T-helper 2 cell treated with Interferon-gamma antibody and Interleukin-4, amounts not matched to agents 5 μg/mL and 100 μg/mL, for 36 hours (primary cell): ENCODE results near the gene ADAMTS2.

ENCODE experiments used
- DNase-seq: peaks from one replicate; pipeline ENCODE4 v3.0.0; 2021; ENCODE audit warnings: low spot score
- H3K27ac Mint-ChIP-seq: one replicate; pipeline ENCODE4 v1.8.0; 2021; ENCODE audit warnings: mild to moderate bottlenecking, mixed read lengths
- H3K27me3 Mint-ChIP-seq: one replicate; pipeline ENCODE4 v1.8.0; 2021; ENCODE audit warnings: low read depth, mixed read lengths
- H3K36me3 Mint-ChIP-seq: one replicate; pipeline ENCODE4 v1.8.0; 2021; ENCODE audit warnings: low read depth, mixed read lengths
- H3K4me1 Mint-ChIP-seq: one replicate; pipeline ENCODE4 v1.8.0; 2021; ENCODE audit warnings: low read depth, mixed read lengths
- H3K4me3 Mint-ChIP-seq: one replicate; pipeline ENCODE4 v1.8.0; 2022; ENCODE audit warnings: mild to moderate bottlenecking, moderate library complexity, mixed read lengths
- H3K9me3 Mint-ChIP-seq: one replicate; pipeline ENCODE4 v1.8.0; 2021; ENCODE audit warnings: mixed read lengths

The ADAMTS2 gene

DNA sequence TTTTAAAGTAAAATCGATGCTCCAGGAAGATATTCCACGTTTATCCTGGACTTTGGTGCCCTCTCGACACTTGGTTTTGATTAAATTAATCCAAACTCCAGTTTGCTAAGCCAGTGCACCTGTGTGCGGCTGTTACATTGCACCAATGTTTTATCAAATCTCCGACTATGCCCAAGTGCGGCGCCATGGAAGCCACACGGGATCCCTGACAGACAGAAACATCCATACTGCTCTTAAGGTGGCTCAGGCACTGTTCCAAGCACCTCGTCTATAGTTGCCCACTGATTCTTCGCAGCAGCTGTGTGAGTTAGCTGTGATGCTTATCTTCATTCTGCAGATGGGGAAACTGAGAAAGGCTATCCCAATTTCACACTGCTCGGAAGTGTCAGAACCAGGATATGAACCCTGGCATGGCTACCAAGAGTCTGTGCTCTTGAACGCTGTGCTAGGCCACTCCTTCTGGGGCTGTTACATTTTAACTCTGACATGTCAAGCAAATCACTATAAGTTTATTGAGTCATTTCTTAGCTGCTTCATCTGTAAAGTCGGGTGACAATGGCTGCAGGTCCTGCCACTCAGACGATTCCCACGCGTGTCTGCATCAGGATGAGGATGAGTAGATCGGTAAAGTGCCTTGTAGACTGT lies 113.0 kb downstream of the ADAMTS2 start:
- Mint-ChIP-seq H3K4me3 (no peak overlapping the region), H3K9me3 (no peaks in the 10 kb centered on the region), H3K36me3 (no peaks in the 10 kb centered on the region), H3K27me3 (no peaks in the 10 kb centered on the region), H3K27ac (no peak overlapping the region), H3K4me1 (no peaks in the 10 kb centered on the region)
- no peak for DNase-seq

DNA sequence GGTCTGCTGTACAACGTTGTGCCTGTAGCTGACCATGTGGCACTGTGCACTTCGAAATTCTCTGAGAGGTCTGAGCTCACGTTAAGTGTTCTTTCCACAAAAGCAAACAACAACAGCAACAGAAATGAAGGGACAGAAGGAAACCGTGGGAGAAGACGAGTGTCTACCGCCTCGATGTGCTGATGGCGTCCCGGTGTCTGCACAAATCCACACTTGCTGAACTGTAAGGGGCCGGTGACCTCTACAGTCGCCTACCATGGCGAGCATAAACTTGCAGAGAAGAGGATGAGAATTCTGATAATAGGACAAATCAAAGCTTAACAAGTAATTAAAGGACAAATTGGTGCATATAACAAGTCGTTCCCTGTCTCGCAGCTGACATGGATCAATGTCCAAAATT lies 114.0 kb downstream of the ADAMTS2 start:
- Mint-ChIP-seq H3K27ac (no peak overlapping the region), H3K9me3 (no peaks in the 10 kb centered on the region)

DNA sequence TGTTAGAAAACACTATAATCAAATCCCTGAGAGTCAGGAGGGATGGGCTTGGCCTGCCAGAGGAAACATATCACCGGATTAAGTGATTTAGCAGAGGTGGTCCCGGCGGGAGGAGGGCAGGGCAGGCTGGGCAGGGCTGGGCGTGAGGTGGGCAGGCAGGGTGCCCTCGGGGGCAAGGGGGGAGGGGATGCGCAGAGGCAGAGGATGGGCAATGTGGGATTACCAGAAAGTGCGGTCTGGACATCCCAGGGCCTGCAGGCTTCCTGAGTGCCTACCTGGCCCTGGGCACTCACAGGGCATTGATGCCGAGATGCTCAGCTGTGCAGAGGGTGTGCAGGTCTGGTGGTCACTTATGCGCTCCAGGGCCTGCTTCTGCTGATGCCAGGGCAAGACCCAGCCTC lies 115.2 kb downstream of the ADAMTS2 start:
- Mint-ChIP-seq H3K27ac (no peak overlapping the region), H3K9me3 (peaks cover under 1% of the 10 kb centered on the region), H3K36me3 (no peaks in the 10 kb centered on the region), H3K4me3 (no peak overlapping the region), H3K4me1 (no peaks in the 10 kb centered on the region), H3K27me3 (no peaks in the 10 kb centered on the region)
- DNase-seq = no peak

More for the DNA sequence above, 114.0 kb downstream of the ADAMTS2 start:
- Mint-ChIP-seq H3K36me3 (no peaks in the 10 kb centered on the region), H3K4me3 (no peak overlapping the region), H3K27me3 (no peaks in the 10 kb centered on the region), H3K4me1 (no peaks in the 10 kb centered on the region)
- DNase-seq = no peak

DNA sequence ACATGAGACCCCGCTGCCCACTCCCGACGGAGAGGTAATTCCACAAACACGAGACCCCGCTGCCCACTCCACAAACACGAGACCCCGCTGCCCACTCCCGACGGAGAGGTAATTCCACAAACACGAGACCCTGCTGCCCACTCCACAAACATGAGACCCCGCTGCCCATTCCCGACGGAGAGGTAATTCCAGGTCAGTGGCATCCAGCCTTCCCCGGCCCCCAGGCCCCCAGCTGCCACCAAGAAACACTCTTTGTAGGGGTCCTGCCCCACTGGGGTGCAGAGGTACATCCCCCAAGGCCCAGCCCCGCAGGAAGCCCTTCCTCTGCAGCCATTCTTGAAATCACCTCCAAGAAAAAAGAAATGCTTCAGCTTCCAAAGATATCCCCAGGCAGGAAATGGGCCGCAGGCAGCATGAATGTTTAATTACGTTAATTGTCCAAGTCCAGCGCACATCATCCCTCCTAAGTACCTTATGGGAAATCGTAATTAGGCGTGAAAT lies 115.9 kb downstream of the ADAMTS2 start:
- DNase-seq = no peak
- H3K36me3 Mint-ChIP-seq = no peaks in the 10 kb centered on the region
- peaks cover 7% of the 10 kb centered on the region for H3K9me3 Mint-ChIP-seq
- no peaks in the 10 kb centered on the region for H3K27me3 Mint-ChIP-seq
- H3K4me3 Mint-ChIP-seq = no peak overlapping the region
- H3K27ac Mint-ChIP-seq = no peak overlapping the region
- H3K4me1 Mint-ChIP-seq = no peaks in the 10 kb centered on the region

DNA sequence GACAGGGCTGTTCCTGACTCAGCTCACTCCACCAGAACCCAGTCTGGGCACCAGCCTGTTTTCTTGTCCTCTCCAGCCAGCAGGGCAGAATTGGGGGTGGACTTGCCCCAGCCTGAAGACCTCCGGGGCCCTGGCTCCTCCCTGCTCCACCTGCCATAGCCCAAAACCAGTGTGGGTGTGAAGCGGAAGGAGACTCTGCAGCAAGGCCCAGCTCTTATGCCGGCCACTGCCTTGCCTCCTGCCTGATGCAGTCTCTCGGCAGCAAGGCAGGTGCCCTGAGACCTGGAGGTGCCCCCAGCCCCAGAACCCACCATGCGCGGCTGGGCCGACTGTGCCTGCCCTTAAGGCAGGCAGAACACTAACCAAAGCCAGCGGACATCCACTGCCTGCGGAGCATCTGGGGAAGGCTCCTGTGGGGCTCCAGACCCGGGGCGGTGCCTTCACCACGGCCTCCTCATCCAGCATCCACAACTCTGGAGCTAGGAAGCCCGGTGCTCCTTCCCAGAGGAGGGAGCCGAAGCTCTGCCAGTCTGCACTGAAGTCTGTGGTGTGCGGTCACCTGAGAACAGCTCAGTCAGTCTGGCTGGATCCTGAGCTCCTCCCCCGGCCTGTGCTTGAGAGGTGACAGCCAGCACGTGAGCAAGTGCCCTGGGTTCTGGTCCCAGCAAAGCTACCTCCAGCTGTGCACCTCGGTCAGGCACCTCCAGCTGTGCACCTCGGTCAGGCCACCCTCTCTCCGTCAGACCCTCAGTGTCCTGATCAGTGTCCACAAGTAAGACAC lies 116.7 kb downstream of the ADAMTS2 start:
- no peaks in the 10 kb centered on the region for H3K36me3 Mint-ChIP-seq

DNA sequence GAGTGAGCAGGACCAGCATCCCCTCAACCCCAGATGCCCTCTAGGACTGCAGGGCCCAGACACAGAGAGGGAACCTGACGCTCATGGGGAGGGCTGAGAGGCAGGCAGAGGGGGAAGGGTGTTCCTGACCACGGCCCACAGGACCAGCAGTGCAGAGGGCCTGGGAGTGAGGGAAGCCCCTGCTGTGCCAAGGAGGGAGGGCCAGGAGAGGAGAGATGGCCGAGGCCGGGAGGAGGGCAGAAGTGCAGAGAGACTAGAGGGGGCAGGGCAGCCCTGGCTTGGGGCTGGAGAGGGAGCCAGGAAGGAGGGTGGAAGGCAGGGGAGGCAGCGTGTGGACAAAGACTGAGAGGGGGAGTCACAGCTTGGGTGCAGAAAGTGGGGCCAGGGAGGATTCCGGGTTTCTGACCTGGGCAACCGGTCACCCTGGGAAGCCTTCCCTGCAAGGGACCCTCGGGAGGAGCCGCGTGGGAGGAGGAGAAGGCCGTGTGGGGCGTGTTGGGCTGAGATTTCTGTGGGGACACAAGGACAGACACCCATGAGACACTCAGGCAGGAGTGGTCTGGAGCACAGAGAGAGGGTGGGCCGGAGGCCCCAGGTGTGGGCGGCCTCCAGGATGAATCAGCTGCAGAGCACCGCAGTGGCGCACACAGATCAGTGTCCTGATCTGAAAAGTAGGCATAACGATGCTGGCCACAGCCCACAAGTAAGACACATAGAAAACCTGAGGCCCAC lies 117.5 kb downstream of the ADAMTS2 start:
- H3K27ac Mint-ChIP-seq = no peak overlapping the region
- peaks cover 19% of the 10 kb centered on the region for H3K9me3 Mint-ChIP-seq
- no peak overlapping the region for H3K4me3 Mint-ChIP-seq
- no peaks in the 10 kb centered on the region for H3K4me1 Mint-ChIP-seq
- DNase-seq = no peak
- H3K27me3 Mint-ChIP-seq = no peaks in the 10 kb centered on the region
- H3K36me3 Mint-ChIP-seq = no peaks in the 10 kb centered on the region

More for the DNA sequence above, 116.7 kb downstream of the ADAMTS2 start:
- H3K4me1 Mint-ChIP-seq = no peaks in the 10 kb centered on the region
- H3K27me3 Mint-ChIP-seq = no peaks in the 10 kb centered on the region
- H3K4me3 Mint-ChIP-seq = no peak overlapping the region
- no peak for DNase-seq
- no peak overlapping the region for H3K27ac Mint-ChIP-seq
- peaks cover 12% of the 10 kb centered on the region for H3K9me3 Mint-ChIP-seq

DNA sequence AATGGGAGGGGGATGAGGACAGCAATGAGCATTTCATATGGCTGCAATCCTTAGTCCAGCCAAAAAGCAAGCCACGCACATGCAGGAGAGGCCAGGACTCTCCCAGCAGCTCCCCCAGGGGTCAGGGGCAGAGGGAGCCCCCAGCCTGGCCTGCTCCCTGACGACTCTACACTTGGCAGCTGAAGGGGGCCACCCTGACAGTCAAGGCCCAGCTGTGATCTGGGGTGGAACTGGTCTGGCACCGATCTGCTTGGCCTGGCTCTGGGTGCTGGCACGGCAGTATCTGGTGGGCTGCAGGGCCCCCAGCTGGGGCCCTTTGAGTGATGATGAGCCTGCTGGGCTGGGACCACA lies 118.1 kb downstream of the ADAMTS2 start:
- no peaks in the 10 kb centered on the region for H3K36me3 Mint-ChIP-seq
- H3K27ac Mint-ChIP-seq = no peak overlapping the region
- peaks cover 19% of the 10 kb centered on the region for H3K9me3 Mint-ChIP-seq
- no peak overlapping the region for H3K4me3 Mint-ChIP-seq
- no peaks in the 10 kb centered on the region for H3K4me1 Mint-ChIP-seq
- no peak for DNase-seq
- no peaks in the 10 kb centered on the region for H3K27me3 Mint-ChIP-seq

DNA sequence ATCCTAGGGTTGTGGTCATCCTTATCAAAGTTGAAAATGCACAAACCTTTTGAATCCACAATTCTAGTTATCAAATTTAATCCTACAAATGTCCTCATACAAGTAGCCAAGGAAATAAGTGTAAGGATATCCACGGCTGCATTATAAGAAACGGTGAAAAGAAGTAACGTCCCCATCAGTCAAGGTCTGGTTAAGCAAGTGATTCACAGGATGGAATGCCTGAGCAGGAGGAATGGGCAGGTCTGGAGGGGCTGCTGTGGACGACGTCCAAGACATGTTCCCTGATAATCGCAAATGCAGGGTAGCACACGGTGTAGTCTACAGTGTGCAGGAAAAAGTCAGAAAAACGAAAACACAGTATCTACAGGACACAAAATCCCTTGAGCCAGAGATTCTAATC lies 118.6 kb downstream of the ADAMTS2 start:
- H3K4me3 Mint-ChIP-seq = no peak overlapping the region
- H3K36me3 Mint-ChIP-seq = no peaks in the 10 kb centered on the region
- H3K4me1 Mint-ChIP-seq = no peaks in the 10 kb centered on the region
- no peak overlapping the region for H3K27ac Mint-ChIP-seq
- DNase-seq = no peak
- peaks cover 19% of the 10 kb centered on the region for H3K9me3 Mint-ChIP-seq
- H3K27me3 Mint-ChIP-seq = no peaks in the 10 kb centered on the region

DNA sequence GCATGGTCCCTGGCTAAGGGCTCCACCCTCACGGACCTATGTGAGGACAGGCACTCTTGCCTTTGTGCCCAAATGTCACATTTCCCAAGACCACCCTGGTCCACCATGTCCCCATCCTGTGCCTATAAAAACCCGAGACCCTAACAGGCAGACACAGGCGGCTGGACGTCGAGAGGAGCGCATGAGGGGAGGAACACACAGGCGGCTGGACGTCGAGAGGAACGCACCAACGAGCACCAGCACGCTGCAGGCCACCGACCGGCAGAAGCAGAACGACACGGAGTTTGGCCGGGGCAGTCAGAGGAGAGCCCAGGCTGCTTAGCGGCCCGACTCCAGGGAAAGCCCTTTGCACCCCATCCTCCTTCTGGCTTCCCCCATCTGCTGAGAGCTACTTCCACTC lies 119.9 kb downstream of the ADAMTS2 start:
- peaks cover 19% of the 10 kb centered on the region for H3K9me3 Mint-ChIP-seq
- no peak overlapping the region for H3K4me3 Mint-ChIP-seq
- no peaks in the 10 kb centered on the region for H3K4me1 Mint-ChIP-seq
- H3K27ac Mint-ChIP-seq = no peak overlapping the region
- H3K36me3 Mint-ChIP-seq = no peaks in the 10 kb centered on the region
- DNase-seq = no peak
- H3K27me3 Mint-ChIP-seq = no peaks in the 10 kb centered on the region

DNA sequence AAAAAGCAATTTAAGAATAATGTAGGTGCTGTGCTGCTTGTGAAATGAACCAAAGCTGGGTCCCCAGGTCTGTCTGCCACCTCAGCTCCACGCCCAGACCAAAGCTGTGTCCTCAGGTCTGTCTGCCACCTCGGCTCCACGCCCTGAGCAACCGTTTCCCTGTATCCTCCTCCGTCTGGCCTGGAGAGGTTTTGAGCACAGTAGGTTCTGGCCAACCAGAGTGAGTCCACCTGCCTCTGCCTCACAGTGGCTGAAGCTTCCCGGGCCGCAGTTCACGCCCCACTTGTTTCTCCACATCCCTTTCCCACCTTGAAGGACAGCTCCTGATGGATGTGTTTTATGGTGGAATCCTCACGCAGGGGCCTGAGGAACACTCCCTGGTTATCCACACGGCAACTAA lies 120.5 kb downstream of the ADAMTS2 start:
- H3K4me1 Mint-ChIP-seq = no peaks in the 10 kb centered on the region
- H3K27ac Mint-ChIP-seq = no peak overlapping the region
- no peak for DNase-seq
- no peaks in the 10 kb centered on the region for H3K36me3 Mint-ChIP-seq
- peaks cover 19% of the 10 kb centered on the region for H3K9me3 Mint-ChIP-seq
- H3K27me3 Mint-ChIP-seq = no peaks in the 10 kb centered on the region
- H3K4me3 Mint-ChIP-seq = no peak overlapping the region

DNA sequence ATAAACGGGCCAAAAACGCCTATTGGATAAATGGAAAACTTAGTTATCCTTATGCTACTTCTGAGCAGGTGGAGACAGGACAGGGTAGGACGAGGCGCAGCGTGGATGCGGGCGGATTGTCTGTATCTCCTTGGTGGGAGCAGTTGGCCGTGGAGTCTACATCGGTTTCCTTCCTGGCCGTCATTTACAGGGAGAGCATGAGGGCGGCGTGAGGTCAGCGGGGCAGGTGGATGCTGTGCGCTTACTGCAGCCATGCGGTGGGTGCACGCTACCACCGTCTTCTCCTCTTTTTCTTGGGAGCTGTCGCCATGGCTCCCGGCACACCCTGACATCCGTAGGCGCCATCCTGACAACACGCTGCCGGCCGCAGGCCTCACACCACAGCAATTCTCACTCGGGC lies 121.3 kb downstream of the ADAMTS2 start:
- DNase-seq = no peak
- no peak overlapping the region for H3K4me3 Mint-ChIP-seq
- no peak overlapping the region for H3K27ac Mint-ChIP-seq
- no peaks in the 10 kb centered on the region for H3K27me3 Mint-ChIP-seq
- H3K9me3 Mint-ChIP-seq = peaks cover 19% of the 10 kb centered on the region
- H3K4me1 Mint-ChIP-seq = no peaks in the 10 kb centered on the region
- H3K36me3 Mint-ChIP-seq = no peaks in the 10 kb centered on the region

DNA sequence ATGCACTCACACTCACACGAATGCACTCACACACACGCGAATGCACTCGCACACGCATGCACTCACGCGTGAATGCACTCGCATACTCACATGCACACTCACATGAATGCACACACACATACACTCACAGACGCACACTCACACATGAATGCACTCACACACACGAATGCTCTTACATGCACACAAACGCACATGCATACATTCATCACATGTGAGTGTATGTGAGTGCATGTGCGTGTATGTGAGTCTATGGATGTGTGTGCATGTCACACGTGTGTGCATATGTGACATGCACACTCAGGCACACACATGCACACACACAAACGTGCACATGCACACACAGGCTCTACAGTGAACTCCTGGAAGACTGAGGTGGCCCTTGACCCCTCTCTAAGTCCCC lies 121.7 kb downstream of the ADAMTS2 start:
- no peaks in the 10 kb centered on the region for H3K36me3 Mint-ChIP-seq
- DNase-seq = no peak
- no peaks in the 10 kb centered on the region for H3K4me1 Mint-ChIP-seq
- no peak overlapping the region for H3K27ac Mint-ChIP-seq
- peaks cover 19% of the 10 kb centered on the region for H3K9me3 Mint-ChIP-seq
- no peaks in the 10 kb centered on the region for H3K27me3 Mint-ChIP-seq
- no peak overlapping the region for H3K4me3 Mint-ChIP-seq

DNA sequence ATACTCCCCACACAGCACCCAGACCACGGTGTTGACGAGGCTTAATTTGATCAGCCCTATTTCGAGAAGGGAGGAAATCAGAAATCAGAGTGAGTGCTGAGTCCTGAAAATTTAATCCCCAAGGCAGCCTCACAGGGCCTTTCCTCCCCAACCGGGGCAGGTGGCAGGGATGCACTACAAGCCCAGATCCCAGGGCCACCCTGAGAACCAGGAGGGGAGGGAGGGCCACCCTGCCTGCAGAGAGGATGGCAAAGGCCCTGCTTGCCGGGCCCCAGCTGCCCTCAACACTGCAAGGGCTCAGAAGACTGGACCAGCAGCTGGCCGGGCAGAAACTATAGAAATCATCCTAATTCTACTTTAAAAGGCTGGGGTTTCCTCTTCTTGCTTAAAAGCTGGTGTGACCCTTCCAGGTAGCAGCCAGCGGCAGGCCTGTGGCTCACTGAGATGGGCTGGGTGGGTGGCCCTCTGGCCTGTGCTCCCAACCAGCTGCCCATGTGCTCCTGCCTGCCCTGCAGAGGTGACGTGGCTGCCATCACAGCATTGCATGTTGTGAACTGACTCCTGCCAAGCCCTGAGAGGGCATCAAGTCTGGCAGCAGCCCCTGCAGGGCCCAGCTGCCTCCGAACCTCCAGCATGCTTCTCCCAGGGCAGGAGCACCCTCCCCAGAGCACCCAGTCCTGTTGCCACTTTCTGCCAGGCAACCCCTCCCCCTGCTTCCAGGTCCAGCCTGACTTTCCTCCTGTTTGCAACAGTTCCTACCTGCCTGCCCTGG lies 122.8 kb downstream of the ADAMTS2 start:
- no peak for DNase-seq
- no peak overlapping the region for H3K27ac Mint-ChIP-seq
- no peaks in the 10 kb centered on the region for H3K4me1 Mint-ChIP-seq
- no peaks in the 10 kb centered on the region for H3K36me3 Mint-ChIP-seq
- H3K4me3 Mint-ChIP-seq = no peak overlapping the region
- H3K9me3 Mint-ChIP-seq = peaks cover 19% of the 10 kb centered on the region
- H3K27me3 Mint-ChIP-seq = no peaks in the 10 kb centered on the region

DNA sequence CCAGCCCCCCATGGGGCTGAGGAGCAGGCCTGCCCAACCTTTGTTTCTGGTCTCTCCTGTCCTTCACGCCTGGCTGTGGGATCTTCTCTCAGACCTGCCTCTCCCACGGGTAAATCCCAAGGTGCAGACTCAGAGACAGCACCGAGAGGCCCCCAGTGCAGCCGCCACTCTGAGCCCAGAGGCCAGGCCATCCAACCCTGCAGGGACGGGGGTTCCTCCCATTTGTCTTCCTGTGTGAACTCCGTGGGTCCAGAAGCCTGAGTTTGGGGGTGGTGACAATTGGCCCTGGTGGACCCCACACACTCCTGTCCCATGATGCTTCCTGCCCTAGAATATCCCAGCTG lies 123.4 kb downstream of the ADAMTS2 start:
- Mint-ChIP-seq H3K27me3 (no peaks in the 10 kb centered on the region), H3K4me1 (no peaks in the 10 kb centered on the region), H3K27ac (no peak overlapping the region), H3K36me3 (no peaks in the 10 kb centered on the region), H3K9me3 (peaks cover 19% of the 10 kb centered on the region), H3K4me3 (no peak overlapping the region)
- no peak for DNase-seq
